BE2C (cell line): ENCODE measurements around the gene FBXO9.

Source experiments
- DNase-seq: peaks from one replicate; pipeline ENCODE4 v3.0.0-alpha.2; 2020
- H3K27me3 ChIP-seq: fragments of 250-450 bp; sonication (Bioruptor Pico); 2 replicates; pipeline ENCODE4 v1.5.1; 2020; ENCODE audit warnings: mild to moderate bottlenecking
- H3K36me3 ChIP-seq: fragments of 250-450 bp; sonication (Bioruptor Pico); 2 replicates; pipeline ENCODE4 v1.5.1; 2020; ENCODE audit warnings: mild to moderate bottlenecking
- H3K4me1 ChIP-seq: fragments of 250-450 bp; sonication (Bioruptor Pico); 2 replicates; pipeline ENCODE4 v1.5.1; 2020
- H3K4me3 ChIP-seq: 2 replicates; pipeline ENCODE4 v1.5.1; 2011; ENCODE audit warnings: low read depth, low read length
- H3K9me3 ChIP-seq: fragments of 250-450 bp; sonication (Bioruptor Pico); 2 replicates; pipeline ENCODE4 v1.5.1; 2020
- CTCF ChIP-seq: IDR thresholded peaks from 2 replicates; pipeline ENCODE4 v1.5.1; 2012; ENCODE audit warnings: mild to moderate bottlenecking, low read depth, low read length

The FBXO9 gene

GRCh38 chr6:53148684-53149083, 83.5 kb downstream of the FBXO9 start, which contains the start of gene GCM1:
Gene GCM1 (minus strand): TSS chr6:53148841. CDS start chr6:53145632, 3,209 bp downstream.
- Histone ChIP-seq H3K4me1 (no peaks in the 10 kb centered on the region), H3K4me3 (no peak within 1 kb of the TSS), H3K27me3 (peaks cover 4% of the 10 kb centered on the region; the same call in 1 of the 2 replicates), H3K9me3 (no peaks in the 10 kb centered on the region), H3K36me3 (no peaks in the 10 kb centered on the region)
- no peak for DNase-seq
- no peak for TF ChIP-seq CTCF
